ENCODE data around the gene SLC25A40.

DNA sequence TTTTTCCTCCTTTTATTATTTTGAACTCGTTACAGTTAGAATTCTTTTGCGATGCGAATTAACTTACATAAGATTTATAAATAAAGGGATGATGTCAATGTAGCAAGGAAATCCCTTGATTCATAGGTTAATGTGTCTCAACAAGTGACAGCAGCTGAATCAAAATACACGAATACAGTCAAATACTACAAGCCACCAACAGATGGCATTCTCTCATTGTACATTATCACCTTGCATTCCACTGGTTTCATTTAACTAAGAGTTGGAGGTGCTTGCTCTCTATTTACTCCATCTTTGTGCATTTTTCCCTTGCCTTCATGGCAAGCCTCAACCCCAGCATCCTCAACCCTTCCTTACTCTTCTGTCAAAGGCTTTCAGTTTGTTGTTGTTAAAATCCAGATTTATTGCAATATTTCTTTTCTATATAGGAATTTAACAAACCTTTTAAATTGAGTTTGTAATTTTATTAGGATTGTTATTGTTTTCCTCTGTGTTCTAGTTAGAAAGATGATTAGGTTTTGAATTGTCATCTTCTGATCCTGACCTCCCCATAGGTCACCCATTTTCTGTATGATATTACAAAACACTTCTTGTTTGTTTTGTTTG is 78.3 kb downstream of the SLC25A40 start:
- TF ChIP-seq FOXA1 (IDR thresholded peaks at IDR 0.05) (no peak), SP1 (IDR thresholded peaks at IDR 0.05) (no peak), ZNF384 (IDR thresholded peaks at IDR 0.05) (no peak), ARNT (IDR thresholded peaks at IDR 0.05) (no peak), BHLHE40 (IDR thresholded peaks at IDR 0.05; ENCODE audit: borderline replicate concordance) (no peak), FOXM1 (IDR thresholded peaks at IDR 0.05; ENCODE audit: borderline replicate concordance) (no peak), HDGF (IDR thresholded peaks at IDR 0.05; ENCODE audit: borderline replicate concordance) (no peak), NFRKB (IDR thresholded peaks at IDR 0.05) (no peak), SUZ12 (IDR thresholded peaks at IDR 0.05) (no peak), TARDBP (IDR thresholded peaks at IDR 0.05) (no peak)

All from HEK293T (cell line).